ENCODE data around the gene DACH2. TPM values are rescaled to one million over a fixed set of nuclear protein-coding genes. Genes with fewer than 3 reads are reported as not detected.

The DACH2 gene
- total RNA-seq, 1 experiment from 2014 or later, result not detected

DNA sequence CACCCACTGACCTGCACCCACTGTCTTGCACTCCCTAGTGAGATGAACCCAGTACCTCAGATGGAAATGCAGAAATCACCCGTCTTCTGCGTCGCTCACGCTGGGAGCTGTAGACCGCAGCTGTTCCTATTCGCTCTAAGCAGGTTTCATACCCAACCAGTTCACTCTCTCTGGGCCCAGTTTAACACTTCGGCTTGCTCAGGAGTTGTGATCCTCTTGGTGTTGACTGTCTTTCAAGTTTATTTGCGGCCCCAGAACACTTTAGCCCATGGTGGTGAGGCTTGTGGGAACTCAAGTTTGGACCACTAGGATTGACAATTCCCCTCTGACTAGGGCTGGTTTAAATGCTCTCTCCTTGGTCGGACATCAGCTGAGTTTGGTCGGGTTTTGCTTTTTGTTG, 147.0 kb downstream of the DACH2 start:
- no TSS peak for BruUV-seq (replicated peaks)
- Mint-ChIP-seq H3K27ac (ENCODE audit: unreplicated experiment) (no peak overlapping the region), H3K4me1 (ENCODE audit: low read depth, unreplicated experiment) (no peaks in the 10 kb centered on the region), H3K9me3 (ENCODE audit: low read depth, unreplicated experiment) (peaks cover 8% of the 10 kb centered on the region), H3K4me3 (ENCODE audit: low read depth, unreplicated experiment) (no peak overlapping the region), H3K36me3 (ENCODE audit: insufficient read depth, unreplicated experiment) (no peaks in the 10 kb centered on the region), H3K27me3 (ENCODE audit: unreplicated experiment) (no peaks in the 10 kb centered on the region)
- intact Hi-C loops (cut with micrococcal nuclease; ENCODE audit: unreplicated experiment), result no loop called here
- TF ChIP-seq CTCF (IDR thresholded peaks at IDR 0.05; ENCODE audit: unreplicated experiment), result no peak
- CTCF ChIA-PET, result no interaction called here
- DNase-seq, result no peak

- Mint-ChIP-seq H3K4me1 (ENCODE audit: low read depth, unreplicated experiment) (no peaks in the 10 kb centered on the region), H3K36me3 (ENCODE audit: insufficient read depth, unreplicated experiment) (no peaks in the 10 kb centered on the region)
Observed at GRCh38 chrX:86322913-86323312, 174.7 kb downstream of the DACH2 start.

GRCh38 chrX:86329174-86329573, 180.9 kb downstream of the DACH2 start:
- TF ChIP-seq CTCF (IDR thresholded peaks at IDR 0.05; ENCODE audit: unreplicated experiment), result no peak
- Mint-ChIP-seq H3K4me1 (ENCODE audit: low read depth, unreplicated experiment) (no peaks in the 10 kb centered on the region), H3K4me3 (ENCODE audit: low read depth, unreplicated experiment) (no peak overlapping the region), H3K27ac (ENCODE audit: unreplicated experiment) (no peak overlapping the region), H3K36me3 (ENCODE audit: insufficient read depth, unreplicated experiment) (no peaks in the 10 kb centered on the region), H3K9me3 (ENCODE audit: low read depth, unreplicated experiment) (peaks cover 11% of the 10 kb centered on the region), H3K27me3 (ENCODE audit: unreplicated experiment) (no peaks in the 10 kb centered on the region)
- intact Hi-C loops (cut with micrococcal nuclease; ENCODE audit: unreplicated experiment), result no loop called here
- no peak for DNase-seq
- no TSS peak for BruUV-seq (replicated peaks)
- CTCF ChIA-PET, result no interaction called here

More at GRCh38 chrX:86322913-86323312, 174.7 kb downstream of the DACH2 start:
- no peak overlapping the region for H3K27ac Mint-ChIP-seq (ENCODE audit: unreplicated experiment)
- H3K4me3 Mint-ChIP-seq (ENCODE audit: low read depth, unreplicated experiment), result no peak overlapping the region
- H3K27me3 Mint-ChIP-seq (ENCODE audit: unreplicated experiment), result no peaks in the 10 kb centered on the region
- BruUV-seq (replicated peaks), result no TSS peak
- intact Hi-C loops (cut with micrococcal nuclease; ENCODE audit: unreplicated experiment), result no loop called here
- CTCF ChIA-PET, result no interaction called here
- H3K9me3 Mint-ChIP-seq (ENCODE audit: low read depth, unreplicated experiment), result peaks cover 5% of the 10 kb centered on the region
- TF ChIP-seq CTCF (IDR thresholded peaks at IDR 0.05; ENCODE audit: unreplicated experiment), result no peak
- no peak for DNase-seq

GRCh38 chrX:86348669-86349068, 200.4 kb downstream of the DACH2 start:
- Mint-ChIP-seq H3K9me3 (ENCODE audit: low read depth, unreplicated experiment) (peaks cover 3% of the 10 kb centered on the region), H3K36me3 (ENCODE audit: insufficient read depth, unreplicated experiment) (no peaks in the 10 kb centered on the region), H3K4me1 (ENCODE audit: low read depth, unreplicated experiment) (no peaks in the 10 kb centered on the region), H3K27ac (ENCODE audit: unreplicated experiment) (no peak overlapping the region), H3K27me3 (ENCODE audit: unreplicated experiment) (no peaks in the 10 kb centered on the region), H3K4me3 (ENCODE audit: low read depth, unreplicated experiment) (no peak overlapping the region)
- TF ChIP-seq CTCF (IDR thresholded peaks at IDR 0.05; ENCODE audit: unreplicated experiment), result no peak
- DNase-seq, result no peak
- intact Hi-C loops (cut with micrococcal nuclease; ENCODE audit: unreplicated experiment), result no loop called here
- CTCF ChIA-PET, result no interaction called here
- BruUV-seq (replicated peaks), result no TSS peak

All from Calu3 (cell line).